H1 (cell line): ENCODE results near the gene PTRH1.

Source experiments
- CBX5 ChIP-seq: fragments of 300-800, 300-1000 bp; sonication (generic); IDR thresholded peaks from 2 replicates; pipeline ENCODE4 v1.7.1; 2016; ENCODE audit warnings: antibody characterized with exemption, low read length, low read depth
- CTCF ChIP-seq, 3 experiments: IDR thresholded peaks; 1 replicate in 2 of 3; 2 replicates in 1 of 3; pipeline versions ENCODE4 v1.5.1 to v1.6.1; 2011; ENCODE audit warnings: low read length in 3 of 3, mild to moderate bottlenecking in 3 of 3, inconsistent platforms in 2 of 3, low read depth in 1 of 3, moderate library complexity in 1 of 3; ENCODE audit not compliant: insufficient read depth in 1 of 3; ENCODE audit errors: control extremely low read depth in 1 of 3
- EZH2 ChIP-seq: fragments of 200-600 bp; sonication (generic); IDR thresholded peaks from 2 replicates; pipeline ENCODE4 v1.7.1; 2012; ENCODE audit warnings: low read depth, mild to moderate bottlenecking, moderate library complexity, low read length, inconsistent platforms; ENCODE audit not compliant: severe bottlenecking
- FOSL1 ChIP-seq: IDR thresholded peaks from 2 replicates; pipeline ENCODE4 v1.6.1; 2011; ENCODE audit warnings: mild to moderate bottlenecking, low read depth, low read length, moderate library complexity; ENCODE audit not compliant: insufficient read depth
- HDAC6 ChIP-seq: IDR thresholded peaks from one replicate; pipeline ENCODE4 v1.7.1; 2012; ENCODE audit warnings: low read depth, mild to moderate bottlenecking, inconsistent platforms, low read length, moderate library complexity
- JUN ChIP-seq: IDR thresholded peaks from 2 replicates; pipeline ENCODE4 v1.6.1; 2011; ENCODE audit warnings: low read depth, mild to moderate bottlenecking, improper control_type of control experiment, low read length
- MAFK ChIP-seq: IDR thresholded peaks from 2 replicates; pipeline ENCODE4 v1.6.1; 2012; ENCODE audit warnings: low read depth, mild to moderate bottlenecking, improper control_type of control experiment, low read length
- MAX ChIP-seq: IDR thresholded peaks from 2 replicates; pipeline ENCODE4 v1.6.1; 2012; ENCODE audit warnings: inconsistent platforms
- NANOG ChIP-seq: IDR thresholded peaks from 2 replicates; pipeline ENCODE4 v1.6.1; 2011; ENCODE audit warnings: low read length, low read depth, mild to moderate bottlenecking, inconsistent platforms; ENCODE audit not compliant: insufficient read depth, poor library complexity, severe bottlenecking
- POLR2A ChIP-seq, 2 experiments: IDR thresholded peaks; 1 replicate in 1 of 2; 2 replicates in 1 of 2; pipeline ENCODE4 v1.6.1; 2011; ENCODE audit warnings: low read depth in 2 of 2, low read length in 2 of 2, mild to moderate bottlenecking in 2 of 2; ENCODE audit errors: control extremely low read depth in 1 of 2
- POLR2AphosphoS5 ChIP-seq: IDR thresholded peaks from 2 replicates; pipeline ENCODE4 v1.6.1; 2011; ENCODE audit warnings: low read depth, low read length
- SP2 ChIP-seq: IDR thresholded peaks from 2 replicates; pipeline ENCODE4 v1.6.1; 2012; ENCODE audit warnings: mild to moderate bottlenecking, low read length, inconsistent platforms
- TCF12 ChIP-seq: IDR thresholded peaks from 2 replicates; pipeline ENCODE4 v1.6.1; 2011; ENCODE audit warnings: low read depth, mild to moderate bottlenecking, low read length
- USF2 ChIP-seq: IDR thresholded peaks from 2 replicates; pipeline ENCODE4 v1.6.1; 2011; ENCODE audit warnings: low read length, improper control_type of control experiment

- TF ChIP-seq SP2 (no peak), MAX (no peak), CTCF (IDR thresholded peaks at IDR 0.05; ENCODE audit: control extremely low read depth in 1 of 3, insufficient read depth in 1 of 3, low read depth in 1 of 3, low read length in 3 of 3) (no peak), POLR2AphosphoS5 (no peak), NANOG (no peak), CBX5 (no peak), POLR2A (IDR thresholded peaks at IDR 0.05; ENCODE audit: control extremely low read depth in 1 of 2, low read depth in 2 of 2, low read length in 2 of 2) (no peak), MAFK (no peak), TCF12 (no peak), USF2 (no peak), EZH2 (no peak), FOSL1 (no peak), JUN (no peak), HDAC6 (no peak)
Measured at GRCh38 chr9:127714020-127714750, 1.3 kb downstream of the PTRH1 start.
